Thymus (tissue), 14 donors: ENCODE results near the gene CCIN. TPM values are rescaled to one million over a fixed set of nuclear protein-coding genes. Genes with fewer than 3 reads are reported as not detected.

Experiments used
- DNase-seq, 9 donors: peaks; one replicate each; pipeline ENCODE4 v3.0.0-alpha.2; 2013; ENCODE audit warnings: low spot score in 9 of 9, low read depth in 6 of 9, missing footprints in 1 of 9
- H3K27ac ChIP-seq, 2 donors: one replicate each; pipeline ENCODE4 v1.5.1; 2013; ENCODE audit warnings: control low read depth in 1 of 2, low read depth in 1 of 2, low read length in 1 of 2, mild to moderate bottlenecking in 1 of 2, moderate library complexity in 1 of 2
- H3K27me3 ChIP-seq, 2 donors: one replicate each; pipeline ENCODE4 v1.5.1; 2013; ENCODE audit warnings: low read length in 1 of 2; ENCODE audit not compliant: control insufficient read depth in 2 of 2, insufficient read depth in 1 of 2
- H3K36me3 ChIP-seq, 2 donors: one replicate each; pipeline ENCODE4 v1.5.1; 2013; ENCODE audit warnings: low read length in 1 of 2, mild to moderate bottlenecking in 1 of 2, moderate library complexity in 1 of 2; ENCODE audit not compliant: control insufficient read depth in 2 of 2, insufficient read depth in 2 of 2
- H3K4me1 ChIP-seq, 2 donors: one replicate each; pipeline ENCODE4 v1.5.1; 2013; ENCODE audit warnings: low read length in 2 of 2; ENCODE audit not compliant: control insufficient read depth in 2 of 2, insufficient read depth in 2 of 2
- H3K4me3 ChIP-seq, 2 donors: one replicate each; pipeline ENCODE4 v1.5.1; 2013; ENCODE audit warnings: low read length in 2 of 2, control low read depth in 1 of 2, mild to moderate bottlenecking in 1 of 2
- H3K9me3 ChIP-seq, 2 donors: one replicate each; pipeline ENCODE4 v1.5.1; 2013; ENCODE audit warnings: low read length in 1 of 2, mild to moderate bottlenecking in 1 of 2; ENCODE audit not compliant: control insufficient read depth in 2 of 2, insufficient read depth in 1 of 2
- WGBS: extraction: QIAGEN DNeasy Blood & Tissue Kit; methylation state at CpG from one replicate; pipeline ENCODE4 v1.1.7; 2013; 5-methylcytosine and 5-hydroxymethylcytosine counted together
- long read RNA-seq, 10 donors: transcript quantifications; one replicate each; lab custom pipeline, GENCODE V29; 2026
- polyA plus RNA-seq: library from polyadenylated mRNA; stranded (reverse); fragments of 200-250 nt; gene quantifications from one replicate; pipeline ENCODE4 v1.2.3, GENCODE V29; 2013
- total RNA-seq: library from RNA; stranded (reverse); fragments of 120-200 nt; gene quantifications from one replicate; pipeline ENCODE4 v1.2.4, GENCODE V29; 2013
- donor health status: healthy.

Gene CCIN
- total RNA-seq, result 0.05 TPM
- 0.05 TPM for polyA plus RNA-seq
- long read RNA-seq, donor 1, result 0 reads
- long read RNA-seq, donor 2, result 0 reads
- long read RNA-seq, donor 3, result 0 reads
- long read RNA-seq, donor 4, result 0 reads
- long read RNA-seq, donor 5, result 0 reads
- long read RNA-seq, donor 6, result 0 reads
- long read RNA-seq, donor 7, result 0 reads
- long read RNA-seq, donor 8, result 0 reads
- long read RNA-seq, donor 9, result 0 reads
- long read RNA-seq, donor 10, result 0 reads

DNA sequence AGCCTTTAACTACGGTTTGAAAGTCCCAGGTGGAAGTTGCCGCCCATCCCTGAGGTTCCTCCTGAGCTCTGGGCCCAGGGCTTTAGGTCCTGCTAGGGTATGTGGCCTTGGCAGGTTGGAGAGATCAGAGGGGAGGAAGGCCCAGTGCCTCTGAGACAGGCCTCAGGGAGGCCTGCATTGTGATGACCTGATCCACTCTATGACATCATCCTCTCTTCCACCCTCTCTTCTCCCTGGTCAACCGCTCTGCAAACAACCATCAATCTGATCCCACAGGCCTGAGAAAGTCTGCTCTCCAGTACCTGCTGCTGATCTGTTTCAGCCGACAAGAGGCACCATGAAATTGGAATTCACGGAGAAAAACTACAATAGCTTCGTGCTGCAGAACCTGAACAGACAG, at the start of gene CCIN:
TSS of gene CCIN (plus strand) at position 223 of the 400 bp plus-strand sequence. CDS start at position 338, 115 bp downstream.
- Histone ChIP-seq H3K36me3 (no peaks in the 10 kb centered on the region), H3K9me3 (no peaks in the 10 kb centered on the region), H3K4me1 (peaks cover 3 to 16% of the 10 kb centered on the region in 2 donors), H3K4me3 (no peak within 1 kb of the TSS), H3K27ac (no peak within 1 kb of the TSS), H3K27me3 (peaks cover 0 to 3% of the 10 kb centered on the region in 2 donors)
- 94% methylated on average over 6 of the region's 6 CpGs for whole genome bisulfite sequencing
- DNase-seq, result no peak

DNA sequence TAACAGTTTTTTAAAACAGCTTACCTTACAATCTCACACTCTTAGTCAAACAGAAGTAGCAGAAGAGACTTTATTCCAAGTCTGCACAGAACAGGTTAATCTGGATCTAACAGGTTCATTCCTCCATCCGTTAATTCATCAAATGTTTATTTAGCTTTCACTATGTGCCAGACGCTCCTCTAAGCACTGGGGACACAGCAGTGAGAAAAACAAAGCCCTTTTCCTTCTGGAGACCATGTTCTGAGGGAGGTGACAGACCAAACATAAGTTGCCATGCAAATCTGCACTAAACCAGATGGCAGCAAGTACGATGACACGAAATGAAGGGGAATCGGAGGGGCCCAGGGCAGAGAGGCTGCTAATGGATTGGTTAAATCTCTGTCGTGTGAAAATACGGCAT, 49.7 kb upstream of the CCIN start:
- H3K9me3 ChIP-seq, result no peaks in the 10 kb centered on the region
- no peaks in the 10 kb centered on the region for H3K4me1 ChIP-seq
- 97% methylated on average over 7 of the region's 7 CpGs for WGBS
- DNase-seq, result no peak
- H3K27me3 ChIP-seq, result no peaks in the 10 kb centered on the region
- H3K27ac ChIP-seq, result no peak overlapping the region
- peaks cover 3 to 18% of the 10 kb centered on the region in 2 donors for H3K36me3 ChIP-seq
- no peak overlapping the region for H3K4me3 ChIP-seq

DNA sequence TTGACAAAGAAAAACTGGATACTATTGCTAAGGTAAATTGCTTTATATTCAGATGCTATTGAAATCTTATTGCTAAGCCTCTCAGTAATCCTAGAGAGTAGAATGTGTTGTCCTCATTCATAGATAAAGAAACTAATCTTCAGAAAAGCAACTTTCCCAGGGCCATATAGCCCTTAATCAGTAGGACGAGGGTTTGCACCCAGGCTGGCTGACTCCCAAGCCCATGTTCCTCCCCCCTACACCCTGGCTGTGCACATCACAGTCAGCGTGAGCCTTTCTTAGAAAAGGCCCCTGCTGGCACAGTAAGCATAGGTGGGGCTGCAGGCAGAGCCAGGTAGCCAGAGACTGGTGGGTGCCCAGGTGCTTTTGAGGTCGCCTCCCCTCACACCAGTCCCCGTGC, 48.5 kb upstream of the CCIN start:
- no peak for DNase-seq
- H3K4me3 ChIP-seq, result no peak overlapping the region
- H3K27me3 ChIP-seq, result no peaks in the 10 kb centered on the region
- no peaks in the 10 kb centered on the region for H3K4me1 ChIP-seq
- no peak overlapping the region for H3K27ac ChIP-seq
- H3K36me3 ChIP-seq, result peaks cover 3 to 19% of the 10 kb centered on the region in 2 donors
- 97% methylated on average over 4 of the region's 4 CpGs for WGBS
- H3K9me3 ChIP-seq, result no peaks in the 10 kb centered on the region

DNA sequence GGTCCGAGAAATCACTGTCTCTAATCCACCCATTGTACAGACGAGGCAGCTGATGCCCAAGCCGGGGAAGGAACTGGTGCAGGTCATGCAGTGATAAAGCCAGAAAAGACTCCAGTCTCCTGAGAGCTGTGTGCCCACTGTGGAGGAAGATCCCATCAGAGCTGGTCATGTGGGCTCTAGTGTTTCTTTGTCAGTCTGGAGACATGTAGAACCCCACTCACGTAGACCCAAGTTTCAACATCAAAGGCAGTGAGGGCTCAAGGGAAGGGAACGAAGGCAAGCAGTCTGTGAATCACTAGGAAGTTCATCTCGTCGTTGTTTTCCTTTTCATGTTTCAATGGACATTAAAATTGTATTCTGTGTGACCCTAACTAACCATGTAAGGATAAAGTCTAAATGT, 47.2 kb upstream of the CCIN start:
- peaks cover 3 to 19% of the 10 kb centered on the region in 2 donors for H3K36me3 ChIP-seq
- H3K9me3 ChIP-seq, result no peaks in the 10 kb centered on the region
- no peak for DNase-seq
- 97% methylated on average over 7 of the region's 7 CpGs for WGBS
- H3K4me1 ChIP-seq, result no peaks in the 10 kb centered on the region
- H3K4me3 ChIP-seq, result no peak overlapping the region
- no peaks in the 10 kb centered on the region for H3K27me3 ChIP-seq
- no peak overlapping the region for H3K27ac ChIP-seq

- no peaks in the 10 kb centered on the region for H3K9me3 ChIP-seq
- no peak overlapping the region for H3K4me3 ChIP-seq
- peaks cover 0 to 2% of the 10 kb centered on the region in 2 donors for H3K4me1 ChIP-seq
- WGBS, result 96% methylated on average over 2 of the region's 2 CpGs
- H3K27me3 ChIP-seq, result no peaks in the 10 kb centered on the region
- no peak for DNase-seq
- peaks cover 3 to 18% of the 10 kb centered on the region in 2 donors for H3K36me3 ChIP-seq
- H3K27ac ChIP-seq, result no peak overlapping the region
Observed at GRCh38 chr9:36123515-36123914, 45.7 kb upstream of the CCIN start.

GRCh38 chr9:36125062-36125855, 43.9 kb upstream of the CCIN start:
- 92% methylated on average over 10 of the region's 10 CpGs for WGBS
- DNase-seq, result no peak

DNA sequence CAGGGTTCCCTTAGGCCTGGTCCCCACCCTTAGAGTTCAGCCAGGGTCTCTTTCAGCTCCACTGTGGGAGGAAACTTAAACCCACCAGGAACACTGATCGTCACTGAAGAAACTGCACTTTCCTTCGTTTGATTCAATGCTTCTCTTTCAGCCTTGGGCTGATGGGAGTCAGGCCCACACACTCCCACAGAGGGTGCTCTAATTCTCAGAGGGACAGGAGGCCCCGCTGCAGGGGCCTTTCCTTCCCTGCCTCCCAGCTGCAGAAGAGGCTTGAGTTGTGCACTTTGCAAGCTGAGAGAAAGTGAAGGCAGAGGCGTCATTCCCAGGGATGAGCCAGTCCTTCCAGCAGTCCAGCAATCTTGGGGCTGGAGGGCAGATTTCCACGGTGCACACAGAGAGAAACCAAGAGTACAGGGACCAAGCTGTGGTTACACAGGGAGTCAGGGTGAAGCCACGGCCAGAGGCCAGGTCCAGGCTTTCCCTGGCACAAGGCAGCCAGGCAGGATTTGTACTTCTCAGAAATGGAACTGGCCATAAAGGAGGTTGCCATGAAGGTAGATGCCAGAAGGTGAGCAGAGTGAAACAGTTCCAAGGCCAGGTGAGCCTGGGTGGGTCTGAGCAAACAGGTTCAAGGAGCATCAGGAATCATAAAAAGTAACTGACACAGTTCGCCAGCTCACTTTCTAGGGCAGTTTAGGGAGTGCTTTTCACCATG, 43.0 kb upstream of the CCIN start:
- Histone ChIP-seq H3K36me3 (peaks cover 3 to 15% of the 10 kb centered on the region in 2 donors), H3K9me3 (no peaks in the 10 kb centered on the region), H3K4me3 (no peak overlapping the region), H3K27ac (no peak overlapping the region), H3K4me1 (peaks cover 0 to 2% of the 10 kb centered on the region in 2 donors), H3K27me3 (no peaks in the 10 kb centered on the region)
- WGBS, result 73% methylated on average over 7 of the region's 7 CpGs
- DNase-seq, result no peak

More at GRCh38 chr9:36125062-36125855, 43.9 kb upstream of the CCIN start:
- peaks cover 0 to 2% of the 10 kb centered on the region in 2 donors for H3K4me1 ChIP-seq
- H3K4me3 ChIP-seq, result no peak overlapping the region
- H3K27me3 ChIP-seq, result no peaks in the 10 kb centered on the region
- H3K9me3 ChIP-seq, result no peaks in the 10 kb centered on the region
- peaks cover 3 to 18% of the 10 kb centered on the region in 2 donors for H3K36me3 ChIP-seq
- H3K27ac ChIP-seq, result no peak overlapping the region

DNA sequence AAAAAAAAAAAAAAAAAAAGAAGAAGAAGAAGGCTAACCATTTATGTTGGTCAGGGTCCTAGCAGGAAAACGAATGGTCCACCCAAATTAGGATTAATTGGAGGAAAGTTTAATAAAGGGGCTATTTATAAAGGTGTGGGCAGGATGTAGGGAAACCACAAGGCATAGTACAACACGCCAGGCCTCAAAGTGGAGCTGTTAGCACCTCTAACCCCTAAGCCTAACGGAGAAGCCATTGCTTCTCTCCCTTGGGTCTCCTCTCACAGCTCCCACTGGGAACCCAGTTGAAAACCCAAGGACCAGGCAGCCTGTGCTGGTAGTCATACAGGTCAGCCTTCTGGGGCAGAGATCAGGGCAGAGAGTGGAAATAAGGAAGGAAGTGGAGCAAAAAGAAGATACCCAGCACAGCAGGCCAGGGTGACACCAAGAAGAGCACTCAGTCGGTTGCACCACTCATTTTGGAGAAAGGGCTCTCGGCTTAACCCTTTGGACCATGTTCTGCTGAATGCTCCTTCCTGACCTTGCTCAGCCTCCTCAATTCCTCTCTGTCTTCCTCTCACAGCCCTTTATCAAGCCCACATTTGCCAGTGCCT, 41.4 kb upstream of the CCIN start:
- DNase-seq, result no peak
- Histone ChIP-seq H3K9me3 (no peaks in the 10 kb centered on the region), H3K36me3 (peaks cover 0 to 5% of the 10 kb centered on the region in 2 donors), H3K4me1 (peaks cover 0 to 2% of the 10 kb centered on the region in 2 donors), H3K27me3 (no peaks in the 10 kb centered on the region), H3K27ac (no peak overlapping the region), H3K4me3 (no peak overlapping the region)
- WGBS, result 60% methylated on average over 5 of the region's 5 CpGs
